Measurements from ENCODE around the gene HABP2. TPM values are rescaled to one million over a fixed set of nuclear protein-coding genes. Genes with fewer than 3 reads are reported as not detected.

The HABP2 gene
- polyA plus RNA-seq, 3 donors, result not detected

- Histone ChIP-seq H3K9me3 (replicated peaks in 1 of 2; ENCODE audit: control insufficient read depth in 1 of 2, insufficient read depth in 1 of 2, low read length in 2 of 2) (no peaks in the 10 kb centered on the region), H3K9ac (ENCODE audit: insufficient read depth, low read length, poor library complexity, severe bottlenecking) (no peak overlapping the region), H3K4me2 (replicated peaks; ENCODE audit: extremely low read depth, low read length, poor library complexity, severe bottlenecking) (no peak overlapping the region), H3K27me3 (ENCODE audit: control insufficient read depth in 2 of 2, insufficient read depth in 2 of 2, low read length in 2 of 2) (no peaks in the 10 kb centered on the region), H2AFZ (ENCODE audit: insufficient read depth, low read depth, low read length, poor library complexity, severe bottlenecking) (no peak overlapping the region), H4K20me1 (ENCODE audit: insufficient read depth, low read length) (no peaks in the 10 kb centered on the region), H3K4me3 (replicated peaks in 1 of 3; ENCODE audit: low read depth in 2 of 3, low read length in 3 of 3) (no peak overlapping the region), H3K36me3 (replicated peaks in 1 of 2; ENCODE audit: control insufficient read depth in 1 of 2, insufficient read depth in 2 of 2, low read length in 2 of 2) (no peaks in the 10 kb centered on the region), H3K4me1 (ENCODE audit: control insufficient read depth in 1 of 2, insufficient read depth in 2 of 2, low read length in 2 of 2) (no peaks in the 10 kb centered on the region), H3K79me2 (ENCODE audit: insufficient read depth, low read length) (no peaks in the 10 kb centered on the region), H3K27ac (ENCODE audit: low read depth in 1 of 2, low read length in 2 of 2) (no peak overlapping the region)
- intact Hi-C loops (cut with micrococcal nuclease), result no loop called here
- WGBS (ENCODE audit: insufficient coverage), result 81% methylated on average over 6 of the region's 6 CpGs
- H3K9me3 Mint-ChIP-seq, result peaks cover 0 to 1% (median 0%) of the 10 kb centered on the region in 7 donors
- no peaks in the 10 kb centered on the region for H3K36me3 Mint-ChIP-seq
- H3K4me3 Mint-ChIP-seq, result no peak overlapping the region
- no peak overlapping the region for H3K27ac Mint-ChIP-seq
- peaks cover 0 to 3% (median 0%) of the 10 kb centered on the region in 3 donors for H3K27me3 Mint-ChIP-seq (ENCODE audit: low read depth in 3 of 3)
- H3K4me1 Mint-ChIP-seq, result no peaks in the 10 kb centered on the region
- DNase-seq, result no peak
- TF ChIP-seq CTCF (IDR thresholded peaks at IDR 0.05), result no peak
Measured at GRCh38 chr10:113550365-113550764, 2.5 kb upstream of the HABP2 start.

- no peak overlapping the region for H3K27ac Mint-ChIP-seq
- no peak for DNase-seq
- no peaks in the 10 kb centered on the region for H4K20me1 ChIP-seq (ENCODE audit: insufficient read depth, low read length)
- H3K4me1 ChIP-seq (ENCODE audit: control insufficient read depth in 1 of 2, insufficient read depth in 2 of 2, low read length in 2 of 2), result no peaks in the 10 kb centered on the region
- H3K4me3 ChIP-seq (replicated peaks in 1 of 3; ENCODE audit: low read depth in 2 of 3, low read length in 3 of 3), result no peak overlapping the region
- TF ChIP-seq CTCF (IDR thresholded peaks at IDR 0.05), result no peak
- H3K79me2 ChIP-seq (ENCODE audit: insufficient read depth, low read length), result no peaks in the 10 kb centered on the region
- no peaks in the 10 kb centered on the region for H3K36me3 Mint-ChIP-seq
- H2AFZ ChIP-seq (ENCODE audit: insufficient read depth, low read depth, low read length, poor library complexity, severe bottlenecking), result no peak overlapping the region
- no peak overlapping the region for H3K4me2 ChIP-seq (replicated peaks; ENCODE audit: extremely low read depth, low read length, poor library complexity, severe bottlenecking)
- H3K27ac ChIP-seq (ENCODE audit: low read depth in 1 of 2, low read length in 2 of 2), result no peak overlapping the region
- no peaks in the 10 kb centered on the region for H3K4me1 Mint-ChIP-seq
- no peaks in the 10 kb centered on the region for H3K27me3 ChIP-seq (ENCODE audit: control insufficient read depth in 2 of 2, insufficient read depth in 2 of 2, low read length in 2 of 2)
- intact Hi-C loops (cut with micrococcal nuclease), result no loop called here
- H3K27me3 Mint-ChIP-seq (ENCODE audit: low read depth in 3 of 3), result peaks cover 1 to 5% (median 1%) of the 10 kb centered on the region in 3 donors
- no peaks in the 10 kb centered on the region for H3K9me3 ChIP-seq (replicated peaks in 1 of 2; ENCODE audit: control insufficient read depth in 1 of 2, insufficient read depth in 1 of 2, low read length in 2 of 2)
- no peak overlapping the region for H3K9ac ChIP-seq (ENCODE audit: insufficient read depth, low read length, poor library complexity, severe bottlenecking)
- H3K4me3 Mint-ChIP-seq, result no peak overlapping the region
- 92% methylated on average over 3 of the region's 3 CpGs for WGBS (ENCODE audit: insufficient coverage)
- no peaks in the 10 kb centered on the region for H3K36me3 ChIP-seq (replicated peaks in 1 of 2; ENCODE audit: control insufficient read depth in 1 of 2, insufficient read depth in 2 of 2, low read length in 2 of 2)
- peaks cover 0 to 1% (median 0%) of the 10 kb centered on the region in 7 donors for H3K9me3 Mint-ChIP-seq
Measured at GRCh38 chr10:113552014-113552413, 839 bp upstream of the HABP2 start.

All from CD14-positive monocyte (primary cell).